GM21390 (cell line): ENCODE data around the gene HS1BP3.

Experiments used
- ATAC-seq: cut with Tn5 transposase; IDR thresholded peaks from one replicate; pipeline ENCODE4 v1.9.1; 2021; ENCODE audit not compliant: unreplicated experiment

HS1BP3 gene

GRCh38 chr2:20674974-20675679, 24.2 kb upstream of the HS1BP3 start:
- ATAC-seq = no peak

GRCh38 chr2:20674309-20674965, 23.5 kb upstream of the HS1BP3 start:
- ATAC-seq = no peak

- no peak for ATAC-seq
Measured at GRCh38 chr2:20673686-20674308, 22.9 kb upstream of the HS1BP3 start.

- ATAC-seq = no peak
Measured at GRCh38 chr2:20672201-20672951, 21.5 kb upstream of the HS1BP3 start.

- ATAC-seq = no peak
Measured at GRCh38 chr2:20671736-20672080, 20.8 kb upstream of the HS1BP3 start.

- ATAC-seq = no peak
Measured at GRCh38 chr2:20671036-20671735, 20.3 kb upstream of the HS1BP3 start.

GRCh38 chr2:20670315-20671035, 19.6 kb upstream of the HS1BP3 start:
- no peak for ATAC-seq

- ATAC-seq = no peak
Measured at GRCh38 chr2:20669562-20670314, 18.8 kb upstream of the HS1BP3 start.

GRCh38 chr2:20668871-20669475, 18.1 kb upstream of the HS1BP3 start:
- ATAC-seq = no peak

GRCh38 chr2:20668451-20668850, 17.6 kb upstream of the HS1BP3 start:
- no peak for ATAC-seq

- ATAC-seq = no peak
Measured at GRCh38 chr2:20667531-20668401, 16.9 kb upstream of the HS1BP3 start.

GRCh38 chr2:20667151-20667530, 16.2 kb upstream of the HS1BP3 start:
- ATAC-seq = no peak

GRCh38 chr2:20666304-20667150, 15.6 kb upstream of the HS1BP3 start, which contains the start of gene GDF7:
Gene GDF7, plus strand, starts transcription at chr2:20667144. Its CDS starts 96 bp downstream, at chr2:20667240.
- no peak for ATAC-seq

- ATAC-seq = no peak
Measured at GRCh38 chr2:20666005-20666303, 15.1 kb upstream of the HS1BP3 start.

GRCh38 chr2:20665243-20666004, 14.5 kb upstream of the HS1BP3 start:
- ATAC-seq = no peak

GRCh38 chr2:20664431-20665242, 13.7 kb upstream of the HS1BP3 start:
- no peak for ATAC-seq
